Stomach (tissue), 4 donors: ENCODE measurements around the gene FGF22.

Source experiments
- CTCF ChIP-seq, 7 experiments: fragments of 450-650 bp in 4 of 7; fragments of 200-600 bp in 3 of 7; sonication (generic) in 3 of 7; IDR thresholded peaks; one replicate each; pipeline ENCODE4 v1.5.1; 2016 to 2019; ENCODE audit warnings: antibody characterized with exemption in 7 of 7, control low read depth in 2 of 7, mild to moderate bottlenecking in 1 of 7
- EP300 ChIP-seq: sonication (generic); formaldehyde crosslinking; IDR thresholded peaks from one replicate; pipeline ENCODE4 v1.6.1; 2017; ENCODE audit warnings: antibody characterized with exemption
- POLR2A ChIP-seq, 4 donors: fragments of 450-650 bp; IDR thresholded peaks; one replicate each; pipeline ENCODE4 v1.6.1; 2016; ENCODE audit warnings: antibody characterized with exemption in 4 of 4, control low read depth in 2 of 4, mild to moderate bottlenecking in 1 of 4, moderate library complexity in 1 of 4
- POLR2AphosphoS5 ChIP-seq, 3 donors: sonication (generic); formaldehyde crosslinking; IDR thresholded peaks; one replicate each; pipeline ENCODE4 v1.6.1; 2016; ENCODE audit warnings: antibody characterized with exemption in 3 of 3

- TF ChIP-seq CTCF (IDR thresholded peaks at IDR 0.05) (no peak), POLR2AphosphoS5 (IDR thresholded peaks at IDR 0.05) (no peak), POLR2A (IDR thresholded peaks at IDR 0.05) (no peak), EP300 (no peak)
Observed at GRCh38 chr19:591099-591958, 48.4 kb upstream of the FGF22 start.
